H9 (cell line): ENCODE measurements around the gene DPAGT1. TPM values are rescaled to one million over a fixed set of nuclear protein-coding genes. Genes with fewer than 3 reads are reported as not detected.

Source experiments
- DNase-seq: peaks from one replicate; pipeline ENCODE4 v3.0.0-alpha.2; 2017
- H2AFZ ChIP-seq: one replicate; pipeline ENCODE4 v1.6.1; 2013; ENCODE audit warnings: mild to moderate bottlenecking, low read length, control low read depth, moderate library complexity
- H2AK5ac ChIP-seq: 2 replicates; pipeline ENCODE4 v1.6.1; 2013; ENCODE audit warnings: low read length, control low read depth, mixed read lengths; ENCODE audit not compliant: insufficient read length
- H2BK120ac ChIP-seq: one replicate; pipeline ENCODE4 v1.6.1; 2013; ENCODE audit warnings: low read depth, mild to moderate bottlenecking, low read length, control low read depth, inconsistent platforms; ENCODE audit not compliant: poor library complexity, severe bottlenecking
- H2BK12ac ChIP-seq: 2 replicates; pipeline ENCODE4 v1.6.1; 2013; ENCODE audit warnings: low read length, control low read depth, mixed read lengths, low read depth; ENCODE audit not compliant: insufficient read length
- H2BK15ac ChIP-seq: 2 replicates; pipeline ENCODE4 v1.6.1; 2013; ENCODE audit warnings: low read depth, low read length, control low read depth
- H2BK20ac ChIP-seq: one replicate; pipeline ENCODE4 v1.6.1; 2013; ENCODE audit warnings: low read depth, mild to moderate bottlenecking, low read length, control low read depth, inconsistent platforms; ENCODE audit not compliant: poor library complexity, severe bottlenecking
- H2BK5ac ChIP-seq: 2 replicates; pipeline ENCODE4 v1.6.1; 2013; ENCODE audit warnings: low read length, control low read depth, mixed read lengths; ENCODE audit not compliant: insufficient read length
- H3K14ac ChIP-seq: 2 replicates; pipeline ENCODE4 v1.6.1; 2013; ENCODE audit warnings: low read length, control low read depth; ENCODE audit not compliant: insufficient read depth
- H3K18ac ChIP-seq: 2 replicates; pipeline ENCODE4 v1.6.1; 2013; ENCODE audit warnings: low read depth, mild to moderate bottlenecking, mixed read lengths, low read length, control low read depth; ENCODE audit not compliant: insufficient read length
- H3K23ac ChIP-seq: 2 replicates; pipeline ENCODE4 v1.6.1; 2013; ENCODE audit warnings: low read length, control low read depth, mixed read lengths, low read depth; ENCODE audit not compliant: insufficient read length
- H3K23me2 ChIP-seq: 2 replicates; pipeline ENCODE4 v1.6.1; 2013; ENCODE audit warnings: low read depth, mild to moderate bottlenecking, mixed read lengths, low read length, control low read depth; ENCODE audit not compliant: insufficient read length, poor library complexity, severe bottlenecking
- H3K27ac ChIP-seq: 2 replicates; pipeline ENCODE4 v1.5.1; 2013; ENCODE audit warnings: low read length, control low read depth, mixed read lengths, low read depth; ENCODE audit not compliant: insufficient read length
- H3K27me3 ChIP-seq: 2 replicates; pipeline ENCODE4 v1.6.1; 2013; ENCODE audit warnings: low read length, control low read depth, inconsistent platforms; ENCODE audit not compliant: insufficient read depth
- H3K4ac ChIP-seq: 2 replicates; pipeline ENCODE4 v1.6.1; 2013; ENCODE audit warnings: low read depth, mild to moderate bottlenecking, control low read depth, inconsistent platforms, low read length, moderate library complexity
- H3K4me1 ChIP-seq: 2 replicates; pipeline ENCODE4 v1.6.1; 2013; ENCODE audit warnings: low read length, control low read depth, inconsistent platforms; ENCODE audit not compliant: insufficient read depth
- H3K4me2 ChIP-seq: 2 replicates; pipeline ENCODE4 v1.6.1; 2013; ENCODE audit warnings: low read length, control low read depth, mixed read lengths; ENCODE audit not compliant: insufficient read length, insufficient read depth
- H3K56ac ChIP-seq: 2 replicates; pipeline ENCODE4 v1.6.1; 2013; ENCODE audit warnings: low read depth, mild to moderate bottlenecking, mixed read lengths, low read length, control low read depth; ENCODE audit not compliant: insufficient read length
- H3K79me1 ChIP-seq: 2 replicates; pipeline ENCODE4 v1.6.1; 2013; ENCODE audit warnings: low read depth, mild to moderate bottlenecking, moderate library complexity, low read length, control low read depth, inconsistent platforms; ENCODE audit not compliant: insufficient read depth, poor library complexity, severe bottlenecking
- H3K79me2 ChIP-seq: 2 replicates; pipeline ENCODE4 v1.6.1; 2013; ENCODE audit warnings: low read length, control low read depth, inconsistent platforms; ENCODE audit not compliant: insufficient read depth
- H3K9ac ChIP-seq: 2 replicates; pipeline ENCODE4 v1.6.1; 2013; ENCODE audit warnings: low read length, control low read depth, mixed read lengths; ENCODE audit not compliant: insufficient read length; ENCODE audit errors: extremely low read depth
- H3K9me3 ChIP-seq: one replicate; pipeline ENCODE4 v1.6.1; 2013; ENCODE audit warnings: low read depth, low read length, inconsistent platforms; ENCODE audit not compliant: control insufficient read depth
- H3T11ph ChIP-seq: one replicate; pipeline ENCODE4 v1.6.1; 2013; ENCODE audit warnings: mild to moderate bottlenecking, low read length, control low read depth, inconsistent platforms
- H4K20me1 ChIP-seq: one replicate; pipeline ENCODE4 v1.6.1; 2013; ENCODE audit not compliant: control insufficient read depth, insufficient read length, insufficient read depth
- H4K5ac ChIP-seq: 2 replicates; pipeline ENCODE4 v1.6.1; 2013; ENCODE audit warnings: low read depth, mild to moderate bottlenecking, mixed read lengths, low read length, control low read depth; ENCODE audit not compliant: insufficient read length
- H4K8ac ChIP-seq: replicated peaks from 2 replicates; pipeline ENCODE4 v1.6.1; 2013; ENCODE audit warnings: low read length, control low read depth, mixed read lengths, low read depth; ENCODE audit not compliant: insufficient read length
- H4K91ac ChIP-seq: 2 replicates; pipeline ENCODE4 v1.6.1; 2013; ENCODE audit warnings: low read depth, mild to moderate bottlenecking, moderate library complexity, mixed read lengths, low read length, control low read depth; ENCODE audit not compliant: insufficient read length
- H3K27ac Mint-ChIP-seq, 3 experiments: 2 replicates in 2 of 3; 3 replicates in 1 of 3; pipeline ENCODE4 v1.8.0; 2020 to 2021; ENCODE audit warnings: mixed read lengths in 3 of 3, mild to moderate bottlenecking in 1 of 3, moderate library complexity in 1 of 3
- H3K27me3 Mint-ChIP-seq: 2 replicates; pipeline ENCODE4 v1.8.0; 2021; ENCODE audit warnings: low read depth, mild to moderate bottlenecking, moderate library complexity, mixed read lengths
- H3K36me3 Mint-ChIP-seq, 3 experiments: 2 replicates in 2 of 3; 3 replicates in 1 of 3; pipeline ENCODE4 v1.8.0; 2020 to 2021; ENCODE audit warnings: low read depth in 3 of 3, mixed read lengths in 3 of 3; ENCODE audit not compliant: insufficient read depth in 1 of 3
- H3K4me1 Mint-ChIP-seq, 2 experiments: 2 replicates each; pipeline ENCODE4 v1.8.0; 2020; ENCODE audit warnings: mixed read lengths in 2 of 2
- H3K4me3 Mint-ChIP-seq, 2 experiments: 2 replicates in 1 of 2; 3 replicates in 1 of 2; pipeline ENCODE4 v1.8.0; 2020 to 2021; ENCODE audit warnings: mild to moderate bottlenecking in 2 of 2, mixed read lengths in 2 of 2, moderate library complexity in 1 of 2
- H3K9me3 Mint-ChIP-seq, 2 experiments: 2 replicates in 1 of 2; 3 replicates in 1 of 2; pipeline ENCODE4 v1.8.0; 2020; ENCODE audit warnings: mild to moderate bottlenecking in 2 of 2, mixed read lengths in 2 of 2, moderate library complexity in 1 of 2
- WGBS: extraction: QIAGEN DNeasy Blood & Tissue Kit; methylation state at CpG from one replicate; pipeline ENCODE4 v1.1.7; 2013; ENCODE audit warnings: missing lambda C conversion rate, low lambda C conversion rate, mixed read lengths; ENCODE audit not compliant: insufficient read length; ENCODE audit errors: extremely low coverage; 5-methylcytosine and 5-hydroxymethylcytosine counted together
- total RNA-seq: library from RNA; stranded (reverse); gene quantifications from 2 replicates; pipeline ENCODE4 v1.2.1, GENCODE V29; 2021
- TF ChIP-seq, protein P1 (sequence below): fragments of 200-600 bp; sonication (generic); conservative IDR thresholded peaks from 3 replicates; pipeline ENCODE4 v1.8.0; 2021; ENCODE audit warnings: antibody characterized with exemption, mild to moderate bottlenecking

Gene DPAGT1
- total RNA-seq, 1 experiment from 2014 or later, result 43.6 TPM

DNA sequence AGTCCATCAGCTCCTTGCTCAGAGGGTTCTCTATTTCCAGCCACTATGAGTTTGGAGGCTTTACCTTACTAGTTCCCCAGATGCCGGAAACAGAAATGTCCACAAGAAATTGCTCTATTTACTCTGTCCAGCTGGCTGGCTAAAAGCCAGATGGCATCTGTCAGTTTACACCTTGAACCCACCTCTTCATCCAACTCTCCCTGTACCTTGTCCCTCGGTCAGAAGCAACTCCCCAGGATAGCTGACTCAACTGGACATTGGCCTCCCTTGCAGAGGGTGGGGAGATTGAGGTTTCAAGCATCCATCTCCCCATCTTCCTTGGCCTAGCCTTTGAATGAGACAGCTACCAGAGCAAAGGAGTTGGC is 7.2 kb upstream of the DPAGT1 start:
- H3K4me2 ChIP-seq, result no peak overlapping the region
- no peak overlapping the region for H3K14ac ChIP-seq
- DNase-seq, result no peak
- peak overlapping the region; percentile 75 to 84 for H3K4me3 Mint-ChIP-seq
- H3K18ac ChIP-seq, result no peak overlapping the region
- H3K56ac ChIP-seq, result no peak overlapping the region
- H3K9ac ChIP-seq, result no peak overlapping the region
- no peaks in the 10 kb centered on the region; a peak in 1 of 5 replicates for H3K9me3 Mint-ChIP-seq
- H3K79me1 ChIP-seq, result no peaks in the 10 kb centered on the region
- H4K5ac ChIP-seq, result no peak overlapping the region
- H3K36me3 Mint-ChIP-seq, result no peaks in the 10 kb centered on the region; a peak in 1 of 7 replicates
- no peak overlapping the region for H3K27ac Mint-ChIP-seq
- H3K27me3 Mint-ChIP-seq, result peaks cover 16% of the 10 kb centered on the region
- H3K9me3 ChIP-seq, result no peaks in the 10 kb centered on the region
- H3K27me3 ChIP-seq, result peaks cover 5% of the 10 kb centered on the region; the same call in 1 of the 2 replicates
- peaks cover 10% of the 10 kb centered on the region for H3K23me2 ChIP-seq
- peaks cover 8% of the 10 kb centered on the region; the same call in 1 of the 2 replicates for H3K4me1 ChIP-seq
- no peak overlapping the region for H2BK12ac ChIP-seq
- H3K27ac ChIP-seq, result no peak overlapping the region
- H2BK15ac ChIP-seq, result no peak overlapping the region
- no peak overlapping the region for H4K8ac ChIP-seq
- no CpG with 5 or more reads among the region's 2 CpGs for WGBS
- H2AK5ac ChIP-seq, result no peak overlapping the region
- no peak overlapping the region for H2BK20ac ChIP-seq
- no peak overlapping the region for H2BK5ac ChIP-seq
- no peak overlapping the region for H3K4ac ChIP-seq
- H2BK120ac ChIP-seq, result no peak overlapping the region
- no peaks in the 10 kb centered on the region for H3K79me2 ChIP-seq
- H2AFZ ChIP-seq, result no peak overlapping the region
- H3K4me1 Mint-ChIP-seq, result peaks cover 28% of the 10 kb centered on the region in 2 experiments
- TF ChIP-seq, protein P1, sequence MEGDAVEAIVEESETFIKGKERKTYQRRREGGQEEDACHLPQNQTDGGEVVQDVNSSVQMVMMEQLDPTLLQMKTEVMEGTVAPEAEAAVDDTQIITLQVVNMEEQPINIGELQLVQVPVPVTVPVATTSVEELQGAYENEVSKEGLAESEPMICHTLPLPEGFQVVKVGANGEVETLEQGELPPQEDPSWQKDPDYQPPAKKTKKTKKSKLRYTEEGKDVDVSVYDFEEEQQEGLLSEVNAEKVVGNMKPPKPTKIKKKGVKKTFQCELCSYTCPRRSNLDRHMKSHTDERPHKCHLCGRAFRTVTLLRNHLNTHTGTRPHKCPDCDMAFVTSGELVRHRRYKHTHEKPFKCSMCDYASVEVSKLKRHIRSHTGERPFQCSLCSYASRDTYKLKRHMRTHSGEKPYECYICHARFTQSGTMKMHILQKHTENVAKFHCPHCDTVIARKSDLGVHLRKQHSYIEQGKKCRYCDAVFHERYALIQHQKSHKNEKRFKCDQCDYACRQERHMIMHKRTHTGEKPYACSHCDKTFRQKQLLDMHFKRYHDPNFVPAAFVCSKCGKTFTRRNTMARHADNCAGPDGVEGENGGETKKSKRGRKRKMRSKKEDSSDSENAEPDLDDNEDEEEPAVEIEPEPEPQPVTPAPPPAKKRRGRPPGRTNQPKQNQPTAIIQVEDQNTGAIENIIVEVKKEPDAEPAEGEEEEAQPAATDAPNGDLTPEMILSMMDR, result no peak
- no peak overlapping the region for H3T11ph ChIP-seq
- no peak overlapping the region for H3K23ac ChIP-seq
- no peaks in the 10 kb centered on the region for H4K20me1 ChIP-seq
- H4K91ac ChIP-seq, result no peak overlapping the region
